Measurements from ENCODE around the gene KLHL35.
A peak's percentile ranks its signal among the peaks of the same experiment; 100 is the strongest.

Gene KLHL35

DNA sequence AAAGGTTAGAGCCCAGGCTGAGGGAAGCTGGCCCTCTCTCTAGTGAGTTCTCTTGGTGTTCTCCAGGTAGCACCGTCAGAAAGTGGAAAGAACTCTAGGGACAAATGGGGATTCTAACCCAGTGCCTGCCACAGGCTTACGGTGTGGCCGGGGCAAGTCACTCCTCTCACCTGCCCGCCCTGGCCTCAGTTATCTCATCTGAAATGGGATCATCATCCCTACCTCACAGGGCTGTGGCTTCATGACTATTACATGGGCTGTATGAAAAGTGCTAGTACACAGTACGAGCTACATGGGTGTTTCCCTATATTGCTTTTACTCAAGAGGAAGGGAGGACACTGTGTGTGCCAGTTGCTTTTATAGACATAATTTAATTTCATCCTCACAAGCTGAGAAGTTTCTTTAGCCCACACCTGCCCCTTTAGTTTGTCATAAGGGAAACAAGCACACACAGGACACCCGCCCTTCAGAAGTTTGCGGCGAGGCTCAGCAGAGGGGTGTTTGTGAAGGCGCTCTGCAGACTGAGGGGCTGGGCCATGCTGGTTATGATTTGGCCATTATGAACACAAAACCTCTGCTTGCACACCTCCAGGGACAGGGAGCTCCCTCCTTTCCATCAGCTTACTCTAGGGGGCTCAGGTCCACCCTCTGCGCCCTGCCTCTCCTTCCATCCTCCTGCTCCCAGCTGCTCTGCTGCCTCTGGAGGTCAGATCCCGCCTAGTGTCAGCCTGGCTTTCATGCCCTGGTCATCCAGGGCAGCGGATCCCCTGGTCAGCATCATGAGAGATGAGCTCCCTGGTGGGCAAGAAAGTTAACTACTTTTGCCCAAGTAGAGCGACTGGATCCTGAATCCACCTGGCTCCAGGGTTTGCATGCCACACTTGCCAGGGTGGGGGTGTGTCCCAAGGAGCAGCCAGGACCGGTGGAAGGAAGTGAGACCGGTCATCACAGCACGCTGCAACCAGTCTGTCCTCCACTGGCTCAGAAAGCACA lies 1.2 kb downstream of the KLHL35 start:
- no peak for TF ChIP-seq ZFX (IDR thresholded peaks at IDR 0.05; ENCODE audit: borderline replicate concordance)
- peak overlapping the region; percentile 82; the same call in 1 of the 2 replicates for H3K27ac ChIP-seq

GRCh38 chr11:75430714-75431532 lies 2.1 kb downstream of the KLHL35 start:
- TF ChIP-seq CTCF (IDR thresholded peaks at IDR 0.05): no peak
- TF ChIP-seq ZFX (IDR thresholded peaks at IDR 0.05; ENCODE audit: borderline replicate concordance): no peak
- H3K27ac ChIP-seq: peak overlapping the region; percentile 82

DNA sequence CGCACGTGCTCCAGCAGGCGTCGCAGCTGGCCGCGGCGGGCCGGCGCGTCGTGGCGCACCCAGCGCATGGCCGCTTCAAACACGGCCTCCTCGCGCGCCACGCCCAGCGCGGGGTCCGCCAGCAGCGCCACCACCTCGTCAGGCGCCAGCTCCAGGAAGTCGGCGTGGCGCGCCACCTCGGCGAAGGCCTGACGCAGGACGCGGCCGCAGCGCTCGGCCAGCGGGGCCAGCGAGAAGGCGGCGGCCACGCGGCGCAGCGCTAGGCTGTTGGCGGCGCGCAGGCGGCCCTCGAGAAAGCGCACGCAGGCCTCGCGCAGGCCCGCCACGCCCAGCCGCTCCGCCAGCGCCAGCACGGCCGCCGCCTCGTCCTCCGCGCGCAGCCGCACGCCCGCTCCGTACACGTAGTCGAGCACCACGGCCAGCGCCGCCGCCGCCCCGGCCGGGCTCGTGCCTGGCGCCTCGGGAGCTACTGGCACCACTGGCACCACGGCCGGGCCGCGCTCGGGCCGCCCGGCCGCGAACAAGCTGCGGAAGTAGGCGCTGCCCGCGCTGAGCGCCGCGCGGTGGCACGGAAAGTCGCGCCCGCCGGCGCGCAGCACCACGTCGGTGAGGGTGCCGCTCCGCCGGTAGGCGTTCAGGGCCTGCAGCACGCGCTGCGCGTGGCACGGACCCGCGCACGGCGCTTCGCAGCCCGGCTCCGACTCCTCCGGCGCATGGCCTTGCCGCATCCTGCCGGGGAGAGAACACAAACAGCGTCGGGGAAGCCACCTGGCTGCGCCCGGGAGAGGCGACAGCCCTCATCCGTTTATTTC lies 2.9 kb downstream of the KLHL35 start:
- TF ChIP-seq ZFX (IDR thresholded peaks at IDR 0.05; ENCODE audit: borderline replicate concordance) (no peak), CTCF (IDR thresholded peaks at IDR 0.05) (peak; percentile 33)
- peak overlapping the region; percentile 82 for H3K27ac ChIP-seq

DNA sequence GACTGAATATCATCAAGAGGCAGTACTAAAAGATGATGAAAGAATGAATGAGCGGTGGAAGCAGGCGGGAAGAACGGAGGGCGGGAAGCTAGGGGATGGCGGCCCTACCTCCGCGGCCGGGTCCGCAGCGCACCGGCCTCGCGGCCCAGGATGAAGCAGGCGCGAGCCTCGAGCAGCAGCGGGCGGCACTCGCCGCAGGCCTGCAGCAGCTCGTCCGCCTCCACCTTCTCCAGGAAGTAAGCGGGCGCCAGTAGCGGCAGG lies 3.4 kb downstream of the KLHL35 start:
- TF ChIP-seq ZFX (IDR thresholded peaks at IDR 0.05; ENCODE audit: borderline replicate concordance) (no peak), CTCF (IDR thresholded peaks at IDR 0.05) (no peak)
- peak overlapping the region; percentile 82 for H3K27ac ChIP-seq

DNA sequence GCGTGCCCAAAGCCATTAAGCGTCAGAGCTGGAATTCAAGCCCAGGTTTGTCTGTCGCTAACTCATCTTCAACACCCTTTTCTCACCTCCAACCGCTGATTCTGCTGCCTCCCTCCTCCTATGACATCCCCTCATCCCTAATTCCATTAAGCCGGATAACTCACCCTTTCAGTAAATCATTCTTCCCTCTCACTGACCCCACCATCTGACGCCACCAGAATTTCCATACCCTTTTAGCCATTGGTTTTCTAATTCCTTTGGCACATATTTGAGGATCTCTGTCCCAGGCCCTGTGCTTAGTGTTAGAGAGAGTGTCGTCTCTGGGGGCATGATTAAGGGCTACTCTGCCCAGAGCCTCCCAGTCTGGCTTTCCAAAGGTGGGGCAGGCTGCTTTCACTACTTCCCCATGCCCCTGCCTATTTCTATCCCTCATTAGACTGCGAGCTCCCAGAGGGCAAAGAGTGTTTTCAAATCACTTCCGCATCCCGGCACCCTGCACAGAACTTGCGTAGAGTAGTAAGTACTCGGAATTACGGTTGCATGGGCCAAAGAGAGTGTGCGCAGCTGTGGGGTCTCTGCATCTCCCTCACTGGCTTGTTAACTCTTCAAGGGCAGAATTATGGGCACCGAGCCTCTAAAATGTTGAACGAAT lies 3.9 kb downstream of the KLHL35 start:
- H3K27ac ChIP-seq: peak overlapping the region; percentile 82
- TF ChIP-seq ZFX (IDR thresholded peaks at IDR 0.05; ENCODE audit: borderline replicate concordance): no peak
- TF ChIP-seq CTCF (IDR thresholded peaks at IDR 0.05): no peak

GRCh38 chr11:75428281-75428724 lies 4.7 kb downstream of the KLHL35 start:
- H3K27ac ChIP-seq: no peak overlapping the region
- TF ChIP-seq CTCF (IDR thresholded peaks at IDR 0.05) (no peak), ZFX (IDR thresholded peaks at IDR 0.05; ENCODE audit: borderline replicate concordance) (no peak)

DNA sequence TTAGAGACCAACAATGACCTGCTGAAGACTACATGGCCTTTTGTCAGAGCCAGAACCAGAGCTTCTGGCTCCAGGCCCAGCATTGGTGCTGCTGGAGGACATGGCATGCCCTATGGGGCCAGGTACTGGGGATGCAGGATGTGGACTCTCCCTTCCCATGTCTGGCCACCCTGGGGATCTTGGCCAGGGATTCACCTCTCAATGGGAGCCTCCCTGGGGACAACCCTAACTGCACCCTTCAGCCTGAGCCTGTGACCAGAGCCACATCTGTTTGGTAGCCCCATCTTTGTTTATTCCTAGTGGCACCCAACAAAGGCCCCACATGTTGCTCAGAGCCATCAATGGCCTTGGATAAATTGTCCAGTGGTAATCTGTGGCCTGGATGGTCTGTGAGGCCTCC lies 5.8 kb downstream of the KLHL35 start:
- H3K27ac ChIP-seq: no peak overlapping the region
- TF ChIP-seq CTCF (IDR thresholded peaks at IDR 0.05): no peak
- TF ChIP-seq ZFX (IDR thresholded peaks at IDR 0.05; ENCODE audit: borderline replicate concordance): no peak
